ENCODE data around the gene SOX5. TPM values are rescaled to one million over a fixed set of nuclear protein-coding genes. Genes with fewer than 3 reads are reported as not detected.

SOX5 gene
- total RNA-seq, 1 donor from 2014 or later, result 209 TPM

DNA sequence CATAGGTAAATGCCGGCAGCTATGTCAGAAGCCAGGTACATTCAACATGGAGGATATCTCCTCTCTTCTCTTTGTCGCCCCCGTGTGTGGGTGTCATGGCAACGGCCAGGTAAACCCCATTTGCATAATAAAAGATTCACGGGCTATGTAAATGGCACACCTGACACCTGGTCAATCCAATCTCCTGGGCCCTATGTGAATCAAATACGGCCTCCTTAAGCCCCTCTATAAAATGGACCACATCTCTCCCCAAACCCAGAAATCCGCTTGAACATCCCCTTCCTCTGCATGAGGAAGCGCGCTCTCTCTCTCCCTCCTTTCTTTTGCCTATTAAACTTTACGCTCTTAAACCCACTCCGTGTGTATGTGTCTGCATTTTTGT, 363.7 kb downstream of the SOX5 start:
- no peak for DNase-seq

DNA sequence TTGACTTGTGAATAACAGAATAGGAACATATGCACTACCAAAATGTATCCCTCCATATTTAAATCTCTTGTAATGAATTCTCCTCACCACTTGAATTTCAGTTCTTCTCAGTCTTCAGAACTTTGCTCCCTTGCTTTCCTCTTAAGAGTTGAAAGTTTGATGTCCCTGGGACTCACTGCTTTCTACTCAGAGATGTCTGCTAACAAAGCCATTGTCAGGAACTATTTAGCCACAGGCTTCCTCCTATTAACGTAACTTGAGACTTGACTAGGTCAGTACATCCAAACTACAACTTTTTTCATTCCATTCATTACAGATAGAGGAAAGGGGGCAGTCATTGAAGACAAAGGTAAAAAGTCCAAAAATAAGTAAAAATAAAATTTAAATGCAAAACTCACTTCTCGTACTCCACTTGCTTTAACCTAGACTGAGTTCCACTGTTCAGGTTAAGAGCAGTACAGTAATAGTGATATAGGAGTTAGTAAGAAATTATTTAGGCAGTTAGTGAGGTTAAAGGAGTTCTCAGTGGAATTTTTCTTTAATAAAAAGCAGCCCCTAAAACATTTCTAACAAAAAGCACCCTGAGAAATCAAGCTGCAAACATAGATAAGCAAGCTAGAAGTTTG, 364.2 kb downstream of the SOX5 start:
- DNase-seq, result no peak

DNA sequence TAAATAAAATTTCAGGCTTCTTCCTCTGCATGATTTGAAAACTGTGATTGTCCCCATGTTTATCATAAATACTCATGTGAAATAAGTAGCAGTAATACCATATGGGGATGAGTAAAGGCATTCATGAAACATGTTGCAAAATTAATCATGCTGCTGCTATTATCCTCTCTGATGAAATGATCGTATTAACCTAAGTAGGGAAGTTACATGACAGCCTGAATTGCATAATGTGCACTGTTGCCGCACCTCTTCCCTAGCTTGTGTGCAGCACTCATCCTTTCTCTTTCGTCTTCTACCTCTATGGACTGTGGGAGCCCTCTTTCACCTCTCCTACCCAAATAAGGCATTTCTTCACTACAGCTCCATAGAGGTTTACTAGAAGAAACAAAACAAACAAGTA, 367.6 kb downstream of the SOX5 start:
- DNase-seq, result no peak

DNA sequence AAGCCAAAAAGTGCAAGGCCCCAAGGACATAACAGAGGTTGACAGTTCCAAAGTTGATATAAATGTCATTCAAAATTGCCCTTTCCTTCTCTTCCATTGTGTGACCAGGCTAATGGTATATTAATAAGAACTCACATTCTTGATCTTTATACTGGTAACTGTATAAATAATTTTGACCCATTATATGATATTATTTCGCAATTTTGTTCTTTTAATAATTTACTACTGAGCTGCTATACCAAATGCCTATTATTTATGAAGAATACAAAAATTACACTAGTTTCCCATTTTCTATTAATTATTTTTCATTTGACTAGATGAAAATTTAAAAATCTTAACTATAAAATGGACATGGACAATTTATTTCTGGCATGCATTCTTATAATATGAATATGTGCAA, 370.2 kb downstream of the SOX5 start:
- no peak for DNase-seq

DNA sequence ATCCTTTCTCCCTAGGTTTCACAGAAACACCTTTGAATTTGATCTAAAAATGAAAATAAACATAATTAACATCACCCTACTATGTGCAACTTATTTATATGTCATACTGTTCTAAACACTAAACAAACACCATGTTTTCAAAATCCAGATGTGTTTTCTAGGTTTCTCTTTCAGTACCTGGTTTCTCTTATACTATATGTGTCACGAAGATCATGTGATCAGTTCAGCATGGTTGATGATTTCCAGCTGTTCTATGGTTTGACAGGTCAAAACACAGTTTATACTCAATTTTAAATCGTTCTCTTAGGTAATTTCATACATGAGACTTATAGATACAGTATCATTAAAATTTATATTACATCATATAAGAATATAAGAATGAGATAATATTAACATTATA, 373.1 kb downstream of the SOX5 start:
- no peak for DNase-seq

- DNase-seq, result no peak
Measured at GRCh38 chr12:23569356-23569755, 380.1 kb downstream of the SOX5 start.

DNA sequence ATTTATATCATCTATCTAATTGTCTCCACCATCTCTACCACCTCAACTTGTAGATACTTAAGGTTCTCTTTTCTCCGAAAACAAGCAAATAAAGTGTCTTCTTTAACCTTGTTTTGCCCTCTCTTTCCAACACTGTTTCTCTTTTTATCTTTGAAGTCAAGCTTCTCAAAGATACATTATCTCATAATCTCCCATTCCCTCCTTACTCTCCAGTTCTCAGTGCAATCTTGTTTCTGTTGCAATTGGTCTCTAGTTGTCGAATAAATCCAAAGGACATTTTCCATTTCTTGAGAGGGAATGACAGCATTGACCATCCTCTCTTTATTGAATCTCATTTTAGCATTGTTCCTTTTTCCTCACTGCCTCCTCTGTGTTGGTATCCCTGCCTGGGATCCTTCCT, 383.3 kb downstream of the SOX5 start:
- no peak for DNase-seq

GRCh38 chr12:23564451-23565152, 384.9 kb downstream of the SOX5 start:
- DNase-seq, result no peak

- no peak for DNase-seq
Measured at GRCh38 chr12:23561364-23562345, 387.8 kb downstream of the SOX5 start.

DNA sequence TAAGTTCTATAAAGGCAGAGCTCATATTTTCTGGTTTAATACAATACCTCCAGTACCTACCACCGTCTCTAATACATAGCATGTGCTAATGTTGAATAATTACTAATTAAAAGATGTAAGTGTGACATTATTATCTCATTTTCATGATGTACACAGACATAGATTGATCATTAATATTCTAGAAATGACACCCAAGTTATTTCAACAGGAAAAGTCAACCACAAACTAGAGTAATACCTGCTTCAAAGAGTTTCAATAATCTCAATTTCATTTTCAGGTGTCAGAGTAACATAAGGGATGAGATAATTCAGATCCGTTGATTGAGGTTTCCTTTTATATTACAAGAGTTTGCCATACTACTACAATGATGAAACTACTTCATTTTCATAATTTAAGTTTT, 388.9 kb downstream of the SOX5 start:
- no peak for DNase-seq

DNA sequence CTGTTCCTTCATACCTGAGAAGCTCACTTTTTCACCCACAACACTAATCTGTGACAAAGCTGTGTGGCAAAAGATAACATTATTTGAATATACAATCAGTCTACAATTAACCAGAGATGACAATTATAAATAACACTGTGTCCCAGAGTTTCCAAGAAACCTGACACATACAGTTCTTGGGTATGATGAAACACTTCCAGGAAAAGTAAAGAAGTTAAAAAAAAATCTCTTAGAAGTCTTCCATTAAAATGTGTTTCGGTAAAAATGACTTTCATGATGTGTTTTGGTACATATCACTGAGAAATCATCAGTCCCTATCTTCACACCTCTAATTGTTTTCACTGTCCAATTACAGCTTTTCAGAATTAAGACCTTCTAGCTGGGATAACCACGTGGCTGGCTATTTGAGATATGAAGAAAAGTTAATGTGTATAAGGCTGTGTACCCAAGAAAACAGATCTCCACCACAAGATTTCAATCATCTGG, 390.2 kb downstream of the SOX5 start:
- DNase-seq, result no peak

DNA sequence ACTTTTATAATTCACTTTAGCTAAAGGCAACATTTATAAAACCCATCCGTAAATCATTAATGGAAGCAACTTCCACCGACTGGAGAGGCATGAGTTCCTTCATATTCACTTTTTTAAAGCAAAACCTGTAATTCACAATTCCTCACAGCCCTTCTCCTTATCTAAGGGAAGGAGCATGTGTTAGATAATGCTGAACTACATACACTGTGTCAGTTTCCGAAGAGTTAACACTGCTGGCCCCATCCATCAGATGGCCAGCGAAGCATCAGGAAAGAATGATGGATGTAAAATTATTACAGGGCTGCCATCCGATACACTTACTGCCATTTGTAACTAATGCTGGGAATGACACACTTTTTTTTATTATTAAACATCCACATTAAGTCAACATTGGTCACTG, 392.8 kb downstream of the SOX5 start:
- no peak for DNase-seq

GRCh38 chr12:23555825-23556207, 393.7 kb downstream of the SOX5 start:
- DNase-seq, result no peak

DNA sequence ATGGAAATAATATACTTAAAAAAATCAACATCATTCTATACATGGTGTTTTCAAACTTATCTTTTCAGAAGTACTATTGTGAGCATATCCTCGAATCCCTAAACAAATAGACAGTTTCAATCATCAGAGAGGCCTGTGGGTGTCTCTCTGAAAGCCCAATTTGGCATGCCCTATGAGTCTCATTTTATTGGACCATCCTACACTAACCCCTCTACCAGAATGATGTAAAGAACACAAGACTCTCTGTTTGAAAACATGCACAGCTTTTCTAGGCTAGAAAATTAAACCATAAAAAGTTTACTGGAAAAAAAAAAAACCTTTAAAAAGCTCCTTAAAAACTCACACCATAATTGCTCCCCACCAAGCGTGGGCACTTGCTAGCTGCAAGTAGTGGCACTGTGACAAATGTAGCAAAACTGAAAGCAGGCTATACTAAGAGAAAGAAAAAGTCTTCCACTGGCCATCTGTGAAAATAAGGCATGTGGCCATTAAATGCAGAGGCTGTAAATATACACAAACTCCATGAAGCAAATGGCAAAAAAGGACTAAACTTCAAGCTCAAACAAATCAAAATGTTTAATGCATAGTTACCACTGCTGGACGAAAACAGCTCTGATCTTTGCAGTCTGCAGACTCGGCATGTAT, 394.2 kb downstream of the SOX5 start:
- peak; percentile 2 for DNase-seq

DNA sequence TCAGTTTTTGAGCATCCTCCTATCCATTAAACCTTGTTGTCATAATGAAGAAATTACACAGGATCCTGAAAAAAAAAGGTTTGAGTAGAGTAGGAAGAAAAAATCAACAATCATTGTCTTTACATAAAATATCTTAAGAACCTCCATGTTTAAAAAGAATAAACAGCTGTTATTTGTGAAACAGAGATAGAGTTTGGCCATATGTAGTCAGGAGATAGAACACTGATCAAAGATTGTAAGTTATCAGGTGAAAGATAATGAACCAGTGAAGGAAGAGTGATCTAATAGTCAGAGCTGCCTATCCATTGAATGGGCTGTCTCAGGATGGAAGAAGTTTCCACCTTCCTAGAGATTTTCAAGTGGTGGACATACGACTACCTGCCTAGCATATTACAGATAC, 397.1 kb downstream of the SOX5 start:
- DNase-seq, result no peak

- DNase-seq, result no peak
Measured at GRCh38 chr12:23550753-23551152, 398.7 kb downstream of the SOX5 start.

GRCh38 chr12:23548742-23549141, 400.7 kb downstream of the SOX5 start:
- no peak for DNase-seq

- DNase-seq, result no peak
Measured at GRCh38 chr12:23546756-23547155, 402.7 kb downstream of the SOX5 start.

- no peak for DNase-seq
Measured at GRCh38 chr12:23543767-23544166, 405.7 kb downstream of the SOX5 start.

DNA sequence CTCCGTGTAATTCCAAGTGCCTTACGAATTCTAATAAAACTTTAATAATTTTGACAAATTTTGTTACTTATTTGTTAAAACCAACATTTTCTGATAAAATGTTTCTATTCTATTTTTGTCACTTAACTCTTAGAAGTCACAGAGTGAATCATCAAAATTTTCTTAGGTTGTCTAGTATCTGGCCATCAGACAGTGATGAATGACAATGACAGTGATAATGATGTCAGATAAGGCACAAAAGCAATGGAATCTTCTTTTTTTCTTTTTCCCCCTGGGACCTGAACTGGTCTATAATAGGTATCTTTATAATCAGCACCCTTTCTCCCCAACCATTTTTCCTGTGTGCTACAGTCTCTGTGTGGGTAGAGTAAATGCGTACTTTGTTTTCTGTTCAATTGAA, 407.3 kb downstream of the SOX5 start:
- DNase-seq, result no peak

GRCh38 chr12:23540572-23540971, 408.9 kb downstream of the SOX5 start:
- DNase-seq, result no peak

DNA sequence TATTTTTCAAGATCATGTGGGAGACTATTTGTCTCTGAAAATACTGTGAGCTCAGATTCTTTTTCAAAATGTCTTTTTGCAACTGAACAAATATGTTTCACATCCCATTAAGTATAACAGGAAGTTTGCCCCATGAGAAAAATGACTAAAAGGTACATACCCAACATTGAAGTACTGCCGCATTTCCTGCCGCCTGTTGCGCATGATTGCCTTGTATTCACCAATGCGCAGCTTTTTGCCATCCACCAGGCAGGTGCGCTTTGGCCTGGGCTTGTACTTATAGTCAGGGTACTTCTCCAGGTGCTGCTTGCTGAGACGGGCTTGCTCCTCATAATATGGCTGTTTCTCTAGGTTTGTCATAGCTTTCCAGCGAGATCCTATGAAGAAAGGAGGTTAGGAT, 413.2 kb downstream of the SOX5 start:
- DNase-seq, result no peak

DNA sequence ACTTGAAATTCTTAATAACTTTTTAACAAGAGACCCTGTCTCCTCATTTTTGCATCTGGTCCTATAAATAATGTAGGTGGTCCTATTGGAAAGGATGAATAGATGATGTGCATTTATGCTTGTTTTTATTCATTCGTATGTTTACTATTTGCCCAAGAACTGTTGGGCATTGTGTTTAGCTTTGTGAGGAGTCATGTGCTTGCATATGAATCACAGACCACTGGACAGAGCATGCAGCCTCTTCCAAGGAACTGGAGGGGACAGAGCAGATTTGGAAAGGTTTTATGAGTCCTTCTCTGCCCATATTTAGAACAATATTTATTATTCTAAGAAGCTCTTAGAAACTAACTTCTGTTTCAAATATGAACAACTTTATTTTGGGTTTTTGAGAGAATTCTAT, 414.0 kb downstream of the SOX5 start:
- no peak for DNase-seq
